G401 (cell line): ENCODE results near the gene DNAH11. TPM values are rescaled to one million over a fixed set of nuclear protein-coding genes. Genes with fewer than 3 reads are reported as not detected.
"Not testable (repeated sequence)": the region's sequence is repeated elsewhere in the genome, so short reads cannot be mapped to it uniquely, and the experiment has no call there.

ENCODE experiments used
- DNase-seq: peaks from one replicate; pipeline ENCODE4 v3.0.0-alpha.2; 2015; ENCODE audit warnings: low spot score
- in situ Hi-C: cut with HindIII; loops from 2 replicates; pipeline ENCODE4 v1.10.0; 2016; ENCODE audit warnings: low sequenced_read_pairs, mixed read lengths
- total RNA-seq: library from RNA; depleted of rRNA; stranded (reverse); fragments of >200 nt; shearing (Covaris generic); gene quantifications from 2 replicates; pipeline ENCODE4 v1.2.3, GENCODE V29; 2014; rRNA removed

Gene DNAH11, protein sequence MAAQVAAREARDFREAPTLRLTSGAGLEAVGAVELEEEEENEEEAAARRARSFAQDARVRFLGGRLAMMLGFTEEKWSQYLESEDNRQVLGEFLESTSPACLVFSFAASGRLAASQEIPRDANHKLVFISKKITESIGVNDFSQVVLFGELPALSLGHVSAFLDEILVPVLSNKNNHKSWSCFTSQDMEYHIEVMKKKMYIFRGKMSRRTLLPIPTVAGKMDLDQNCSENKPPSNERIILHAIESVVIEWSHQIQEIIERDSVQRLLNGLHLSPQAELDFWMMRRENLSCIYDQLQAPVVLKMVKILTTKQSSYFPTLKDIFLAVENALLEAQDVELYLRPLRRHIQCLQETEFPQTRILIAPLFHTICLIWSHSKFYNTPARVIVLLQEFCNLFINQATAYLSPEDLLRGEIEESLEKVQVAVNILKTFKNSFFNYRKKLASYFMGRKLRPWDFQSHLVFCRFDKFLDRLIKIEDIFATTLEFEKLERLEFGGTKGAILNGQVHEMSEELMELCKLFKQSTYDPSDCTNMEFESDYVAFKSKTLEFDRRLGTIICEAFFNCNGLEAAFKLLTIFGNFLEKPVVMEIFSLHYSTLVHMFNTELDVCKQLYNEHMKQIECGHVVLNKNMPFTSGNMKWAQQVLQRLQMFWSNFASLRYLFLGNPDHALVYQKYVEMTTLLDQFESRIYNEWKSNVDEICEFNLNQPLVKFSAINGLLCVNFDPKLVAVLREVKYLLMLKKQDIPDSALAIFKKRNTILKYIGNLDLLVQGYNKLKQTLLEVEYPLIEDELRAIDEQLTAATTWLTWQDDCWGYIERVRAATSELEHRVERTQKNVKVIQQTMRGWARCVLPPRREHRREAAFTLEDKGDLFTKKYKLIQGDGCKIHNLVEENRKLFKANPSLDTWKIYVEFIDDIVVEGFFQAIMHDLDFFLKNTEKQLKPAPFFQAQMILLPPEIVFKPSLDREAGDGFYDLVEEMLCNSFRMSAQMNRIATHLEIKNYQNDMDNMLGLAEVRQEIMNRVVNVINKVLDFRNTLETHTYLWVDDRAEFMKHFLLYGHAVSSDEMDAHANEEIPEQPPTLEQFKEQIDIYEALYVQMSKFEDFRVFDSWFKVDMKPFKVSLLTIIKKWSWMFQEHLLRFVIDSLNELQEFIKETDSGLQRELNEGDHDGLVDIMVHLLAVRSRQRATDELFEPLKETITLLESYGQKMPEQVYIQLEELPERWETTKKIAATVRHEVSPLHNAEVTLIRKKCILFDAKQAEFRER (N-terminal part only)
- 0.43 and 3.4 TPM in 2 replicates for total RNA-seq

DNA sequence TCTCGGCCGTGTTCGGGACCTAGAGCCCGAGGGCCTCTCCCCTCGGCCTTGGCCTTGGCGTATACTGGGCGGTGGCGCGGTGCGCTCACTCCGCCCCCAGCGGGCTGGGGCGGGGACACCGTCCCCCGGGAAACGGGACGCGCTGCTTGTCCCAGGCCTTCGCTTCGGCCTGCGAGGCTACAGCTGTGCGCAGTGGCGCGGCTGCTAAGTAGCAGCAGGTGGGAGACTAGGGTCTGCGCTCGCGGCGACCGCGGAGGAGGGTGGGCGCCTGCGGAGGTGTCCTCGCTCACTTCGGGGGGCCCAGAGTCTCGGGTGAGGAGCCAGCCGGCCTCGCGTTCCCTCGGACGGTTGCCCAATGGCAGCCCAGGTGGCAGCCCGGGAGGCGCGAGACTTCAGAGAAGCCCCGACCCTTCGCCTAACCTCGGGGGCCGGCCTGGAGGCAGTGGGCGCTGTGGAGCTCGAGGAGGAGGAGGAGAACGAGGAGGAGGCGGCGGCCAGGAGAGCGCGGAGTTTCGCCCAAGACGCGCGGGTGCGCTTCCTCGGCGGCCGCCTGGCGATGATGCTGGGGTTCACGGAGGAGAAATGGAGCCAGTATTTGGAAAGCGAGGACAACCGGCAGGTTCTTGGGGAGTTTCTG is at the start of gene DNAH11:
Gene DNAH11, plus strand, starts transcription at position 149 of the 637 bp plus-strand sequence. Its CDS starts 207 bp downstream, at position 356.
- in situ Hi-C loops: no loop called here
- DNase-seq: no peak

GRCh38 chr7:21495731-21496130 is 47.1 kb upstream of the DNAH11 start:
- in situ Hi-C loops: no loop called here
- no peak for DNase-seq

GRCh38 chr7:21497072-21497471 is 45.8 kb upstream of the DNAH11 start:
- in situ Hi-C loops: no loop called here
- no peak for DNase-seq

GRCh38 chr7:21500117-21500832 is 42.6 kb upstream of the DNAH11 start:
- peak; percentile 19 for DNase-seq
- in situ Hi-C loops: no loop called here

DNA sequence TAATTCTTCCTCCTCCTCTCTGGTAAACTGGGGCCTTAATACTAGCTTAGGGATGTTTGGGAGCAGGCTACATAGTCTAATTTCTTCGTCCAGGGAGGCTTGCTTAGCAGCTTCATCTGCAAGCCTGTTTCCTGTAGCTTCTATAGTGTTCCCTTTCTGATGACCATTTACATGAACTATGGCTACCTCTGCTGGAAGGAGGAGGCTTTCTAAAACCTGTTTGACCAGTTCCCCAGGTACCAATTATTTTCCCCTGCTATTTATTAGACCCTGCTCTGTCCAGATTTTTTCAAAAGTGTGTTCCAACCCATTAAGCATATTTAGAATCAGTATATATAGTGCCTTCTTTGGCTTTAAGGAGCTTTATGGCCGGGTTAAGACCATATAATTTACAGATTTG is 38.8 kb upstream of the DNAH11 start:
- no peak for DNase-seq
- in situ Hi-C loops: no loop called here

GRCh38 chr7:21507627-21508343 is 35.1 kb upstream of the DNAH11 start:
- DNase-seq: peak; percentile 23
- in situ Hi-C loops: no loop called here

DNA sequence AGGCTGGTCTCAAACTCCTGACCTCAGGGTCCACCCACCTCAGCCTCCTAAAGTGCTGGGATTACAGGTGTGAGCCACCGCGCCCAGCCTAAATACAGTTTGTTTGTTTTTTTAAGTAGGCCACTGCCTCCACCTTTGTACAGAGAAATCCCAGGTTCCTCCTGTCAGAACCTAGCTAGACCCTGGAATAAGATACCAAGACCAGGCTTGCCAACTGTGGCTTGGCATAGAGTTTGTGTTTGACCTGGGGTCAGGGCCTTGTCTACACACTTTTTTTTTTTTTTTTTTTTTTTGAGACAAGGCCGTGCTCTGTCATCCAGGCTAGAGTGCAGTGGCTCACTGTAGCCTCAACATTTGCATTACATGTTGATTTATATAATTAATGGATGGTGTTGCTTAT is 34.3 kb upstream of the DNAH11 start:
- in situ Hi-C loops: no loop called here
- DNase-seq: no peak

DNA sequence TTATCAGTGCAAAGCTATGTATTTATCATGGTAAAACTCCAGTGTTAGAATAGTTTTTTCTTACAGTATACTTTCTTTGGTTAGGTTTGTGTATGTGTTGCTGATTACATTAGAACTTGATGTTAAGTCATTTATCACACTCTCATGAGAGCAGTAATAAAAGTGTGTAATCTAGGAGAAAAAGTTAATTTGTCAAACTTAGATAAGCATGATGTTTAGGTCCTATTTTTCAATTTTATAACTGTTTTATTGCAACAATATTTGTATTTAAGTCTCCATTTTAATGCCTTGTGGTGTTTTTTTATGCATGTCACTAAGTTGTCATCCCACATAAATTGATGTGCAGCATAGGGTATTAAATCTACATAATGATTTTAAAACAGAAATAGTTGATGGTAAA is 28.8 kb upstream of the DNAH11 start:
- DNase-seq: no peak

GRCh38 chr7:21524680-21525079 is 18.2 kb upstream of the DNAH11 start:
- no peak for DNase-seq
- in situ Hi-C loops: no loop called here

More for the DNA sequence above, 28.8 kb upstream of the DNAH11 start:
- in situ Hi-C loops: no loop called here

DNA sequence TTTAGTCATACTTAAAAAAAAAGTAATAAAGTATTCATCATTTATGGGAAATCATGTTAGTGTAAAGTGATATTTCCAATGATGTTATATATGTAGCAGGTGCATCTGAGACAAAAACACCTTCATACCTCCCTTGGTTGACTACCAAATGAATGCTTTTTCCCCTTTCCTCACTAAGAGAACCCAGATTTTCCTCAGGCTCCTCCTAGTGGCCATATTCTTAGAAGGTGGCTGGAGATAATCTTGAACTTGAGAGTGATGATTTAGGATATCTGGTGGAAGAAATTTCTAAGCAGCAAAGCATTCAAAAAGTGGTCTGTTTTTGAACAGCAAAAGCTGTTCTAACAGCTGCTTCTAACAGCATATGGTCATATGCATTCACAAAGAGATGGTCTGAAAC is 16.8 kb upstream of the DNAH11 start:
- in situ Hi-C loops: no loop called here
- DNase-seq: no peak

GRCh38 chr7:21526448-21526847 is 16.4 kb upstream of the DNAH11 start:
- DNase-seq: no peak
- in situ Hi-C loops: no loop called here

- in situ Hi-C loops, DNase-seq: not testable (repeated sequence)
Measured at GRCh38 chr7:21532485-21532884, 10.4 kb upstream of the DNAH11 start.

DNA sequence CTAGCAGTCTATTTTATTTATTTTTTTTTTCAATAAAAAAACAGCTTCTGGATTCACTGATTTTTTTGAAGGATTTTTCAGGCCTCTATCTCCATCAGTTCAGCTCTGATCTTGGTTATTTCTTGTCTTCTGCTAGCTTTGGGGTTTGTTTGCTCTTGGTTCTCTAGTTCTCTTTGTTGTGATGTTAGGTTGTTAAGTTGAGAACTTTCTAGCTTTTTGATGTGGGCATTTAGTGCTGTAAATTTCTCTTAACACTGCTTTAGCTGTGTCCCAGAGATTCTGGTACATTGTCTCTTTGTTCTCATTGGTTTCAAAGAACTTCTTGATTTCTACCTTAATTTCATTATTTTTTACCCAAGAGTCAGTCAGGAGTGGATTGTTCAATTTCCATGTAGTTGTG is 9.2 kb upstream of the DNAH11 start:
- DNase-seq, in situ Hi-C loops: not testable (repeated sequence)

- in situ Hi-C loops, DNase-seq: not testable (repeated sequence)
Measured at GRCh38 chr7:21536445-21537118, 6.3 kb upstream of the DNAH11 start.

GRCh38 chr7:21538936-21539495 is 3.8 kb upstream of the DNAH11 start:
- in situ Hi-C loops: no loop called here
- no peak for DNase-seq

- in situ Hi-C loops: no loop called here
- no peak for DNase-seq
Measured at GRCh38 chr7:21543528-21544302, 876 bp downstream of the DNAH11 start.
